ENCODE data around the gene GPRASP1.

The GPRASP1 gene

DNA sequence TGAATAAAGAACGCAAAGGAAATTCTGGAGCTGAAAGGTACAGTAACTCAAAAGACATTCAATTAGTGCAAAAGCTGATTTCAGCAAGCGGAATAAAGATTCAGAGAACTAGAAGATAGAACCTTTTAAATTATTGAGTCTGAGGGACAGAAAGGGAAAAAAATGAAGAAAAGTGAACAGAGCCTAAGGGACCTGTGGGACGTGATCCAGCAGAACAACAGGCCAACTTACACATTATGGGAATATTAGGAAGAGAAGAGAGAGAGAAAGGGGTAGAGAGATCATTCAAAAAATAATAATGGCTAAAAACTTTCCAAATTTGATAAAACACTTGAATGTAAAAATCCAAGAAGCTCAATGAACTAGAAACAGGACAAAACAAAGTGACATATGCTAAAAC, 43.5 kb downstream of the GPRASP1 start:
- H3K4me3 ChIP-seq (ENCODE audit: low read depth, low read length): no peak overlapping the region

GRCh38 chrX:102696306-102696705, 45.0 kb downstream of the GPRASP1 start:
- no peak overlapping the region for H3K4me3 ChIP-seq (ENCODE audit: low read depth, low read length)

DNA sequence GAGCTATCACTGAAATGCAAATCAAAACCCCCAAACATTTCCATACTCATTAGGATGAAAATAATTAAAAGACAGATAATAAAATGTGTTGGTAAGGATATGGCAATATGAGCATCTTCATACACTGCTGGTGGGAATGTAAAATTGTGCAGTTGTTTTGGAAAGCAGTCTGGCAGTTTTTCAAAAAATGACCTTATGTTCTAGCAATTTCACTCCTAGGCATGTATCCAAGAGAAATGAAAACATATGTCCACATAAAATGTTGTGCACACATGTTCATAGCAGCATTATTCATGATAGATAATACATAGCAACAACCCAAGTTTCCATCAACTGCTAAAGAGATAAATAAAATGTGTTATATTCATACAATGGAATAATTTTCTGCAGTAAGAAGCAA, 46.2 kb downstream of the GPRASP1 start:
- H3K4me3 ChIP-seq (ENCODE audit: low read depth, low read length): no peak overlapping the region

Measured in iPS-11a (cell line).